ENCODE measurements around the gene TENM3.

TENM3 gene

DNA sequence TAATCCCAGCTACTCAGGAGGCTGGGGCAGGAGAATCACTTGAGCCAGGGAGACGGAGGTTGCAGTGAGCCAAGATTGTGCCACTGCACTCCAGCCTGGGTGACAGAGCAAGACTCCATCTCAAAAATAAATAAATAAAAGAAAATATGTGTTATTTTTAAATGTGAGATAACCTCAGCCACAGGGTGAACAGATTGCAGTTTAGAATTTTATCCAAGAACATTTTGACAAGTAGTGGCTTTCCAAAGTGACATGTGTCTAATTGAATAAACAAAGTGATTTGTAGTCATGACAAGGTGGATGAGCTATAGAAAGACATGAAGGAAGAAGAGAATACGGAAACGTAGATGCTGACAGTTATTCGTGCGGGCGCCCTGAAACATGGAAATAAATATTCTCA lies 497.9 kb downstream of the TENM3 start:
- no peak for DNase-seq (ENCODE audit: low read depth)

DNA sequence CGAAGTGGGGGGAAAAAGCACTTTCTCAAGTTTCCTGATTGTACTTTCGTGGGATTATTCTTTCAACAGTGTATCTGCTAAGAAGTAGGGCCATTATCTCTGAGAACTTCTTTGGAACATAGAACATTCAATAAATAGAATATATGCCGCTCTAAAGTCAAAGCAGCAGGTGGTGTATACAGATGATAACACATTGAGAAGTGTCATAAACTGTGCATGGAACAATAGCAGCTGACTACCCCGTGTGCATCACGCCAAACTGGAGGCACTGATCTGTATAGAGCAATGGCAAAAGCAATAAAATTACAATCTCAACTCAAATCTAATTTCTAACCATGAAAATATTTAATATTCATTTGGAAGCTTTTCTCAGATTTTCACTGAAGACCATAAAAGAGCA lies 498.7 kb downstream of the TENM3 start:
- DNase-seq (ENCODE audit: low read depth): no peak

DNA sequence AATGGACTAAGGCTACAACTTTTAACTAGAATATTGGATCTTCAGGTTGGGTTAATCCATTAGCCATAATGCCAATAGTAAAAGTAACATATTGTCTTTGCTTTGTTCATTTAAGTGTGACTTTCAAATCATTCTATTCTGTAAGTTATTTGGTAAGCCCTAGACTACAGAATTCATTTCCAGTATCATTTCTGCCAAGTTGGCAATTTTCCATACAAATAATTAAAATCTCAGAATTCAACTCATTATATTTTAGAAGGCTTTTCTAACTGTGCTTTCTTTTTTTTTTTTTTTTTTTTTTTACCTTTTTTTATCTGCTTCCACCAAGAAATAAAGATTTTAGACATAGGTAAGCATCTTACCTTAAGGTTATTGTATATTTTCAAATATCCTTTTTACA lies 500.6 kb downstream of the TENM3 start:
- no peak for DNase-seq (ENCODE audit: low read depth)

DNA sequence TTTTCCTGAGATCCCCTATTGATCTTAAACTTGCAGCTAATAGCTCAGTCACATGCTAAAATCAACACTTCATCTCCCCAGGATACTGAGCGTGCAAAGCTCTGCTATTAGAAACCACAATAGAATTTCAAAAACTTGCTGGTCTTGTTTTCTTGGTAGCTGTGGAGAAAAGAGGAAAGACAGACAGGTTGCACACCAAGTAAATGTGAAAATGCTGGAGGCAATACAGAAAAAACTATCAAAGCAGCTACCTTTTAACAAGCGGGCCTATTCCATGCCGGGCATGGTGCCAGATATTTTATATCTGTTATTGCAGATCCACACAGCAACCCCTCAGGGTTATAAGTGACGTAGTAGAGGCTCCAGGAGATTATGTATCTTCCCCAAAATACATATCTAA lies 502.0 kb downstream of the TENM3 start:
- no peak for DNase-seq (ENCODE audit: low read depth)

DNA sequence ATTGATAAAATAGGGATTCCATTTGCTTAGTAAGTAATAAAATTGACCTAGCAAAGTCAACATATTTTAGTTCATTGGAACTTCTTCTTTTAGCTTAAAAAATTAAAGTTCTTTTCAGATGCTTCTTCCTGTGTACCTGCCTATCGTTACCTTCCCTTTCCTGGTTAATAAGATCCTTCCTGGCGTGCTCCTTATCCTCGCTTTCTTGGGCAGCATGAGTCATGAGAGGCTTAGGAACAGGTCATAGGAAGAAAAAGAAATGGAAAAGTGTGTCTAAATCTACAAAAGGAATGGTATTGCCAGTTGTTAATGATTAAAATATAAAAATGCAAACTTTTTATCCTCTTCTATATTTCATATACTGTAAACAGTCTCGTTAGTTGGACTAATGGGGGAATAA lies 503.7 kb downstream of the TENM3 start:
- DNase-seq (ENCODE audit: low read depth): no peak

DNA sequence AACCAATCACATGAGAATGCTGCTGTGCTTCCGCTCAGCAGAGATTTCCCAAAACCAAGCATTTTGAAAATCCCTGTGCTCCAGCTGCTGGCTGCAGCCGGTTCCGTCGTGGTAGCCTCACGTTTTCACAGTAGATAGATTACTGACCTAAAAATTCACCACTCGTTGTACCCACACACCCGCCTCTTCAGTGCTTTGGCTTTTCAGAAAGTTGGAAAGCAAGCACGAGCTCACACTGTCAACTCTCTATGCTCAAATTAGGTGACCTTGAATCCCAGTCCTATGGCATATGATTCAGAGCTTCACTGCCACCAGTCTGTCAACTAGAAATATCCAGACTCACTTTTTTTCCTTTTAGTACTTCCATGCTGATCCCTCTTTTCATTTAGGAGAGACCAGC lies 505.1 kb downstream of the TENM3 start:
- no peak for DNase-seq (ENCODE audit: low read depth)

DNA sequence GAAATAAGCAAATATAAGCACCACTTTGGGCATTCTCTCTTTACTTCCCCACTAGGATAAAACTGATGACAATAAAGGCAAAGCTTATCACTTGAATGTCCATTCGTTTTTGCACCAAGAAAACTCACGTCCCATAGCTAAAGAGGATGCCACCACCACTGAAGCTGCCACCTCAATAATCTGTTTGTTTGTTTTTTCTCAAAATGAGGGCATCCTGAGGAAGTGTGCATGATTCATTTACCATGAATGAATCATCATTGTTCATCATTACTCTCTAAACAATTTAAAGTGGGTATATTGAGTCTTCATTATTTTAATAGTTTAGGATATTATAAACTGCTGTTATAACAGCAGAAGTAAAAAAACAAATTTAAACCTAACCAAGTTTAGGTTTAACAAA lies 505.7 kb downstream of the TENM3 start:
- DNase-seq (ENCODE audit: low read depth): no peak

DNA sequence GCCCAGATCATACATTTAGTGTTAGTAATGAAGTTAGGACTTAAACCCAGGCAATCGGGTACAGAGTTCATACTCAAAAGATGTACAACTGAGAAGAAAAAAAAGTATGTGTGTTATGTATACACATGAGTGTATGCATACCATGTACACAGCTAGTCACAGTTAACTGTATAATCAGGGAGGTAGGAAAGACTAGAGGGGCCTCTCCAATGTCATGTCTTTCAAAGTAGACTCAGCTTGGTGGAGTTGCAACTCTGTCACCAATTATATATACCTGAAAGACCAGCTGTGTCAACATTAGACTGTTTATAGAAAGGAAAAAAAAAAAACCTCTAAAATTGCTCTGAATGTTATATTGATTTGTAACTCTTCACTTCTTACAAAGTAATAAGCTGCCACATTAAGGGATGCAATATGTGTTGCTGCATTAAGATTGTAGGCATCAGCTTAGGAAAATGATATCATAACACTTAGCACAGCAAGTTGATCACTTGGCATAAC lies 506.5 kb downstream of the TENM3 start:
- DNase-seq (ENCODE audit: low read depth): peak; percentile 46

DNA sequence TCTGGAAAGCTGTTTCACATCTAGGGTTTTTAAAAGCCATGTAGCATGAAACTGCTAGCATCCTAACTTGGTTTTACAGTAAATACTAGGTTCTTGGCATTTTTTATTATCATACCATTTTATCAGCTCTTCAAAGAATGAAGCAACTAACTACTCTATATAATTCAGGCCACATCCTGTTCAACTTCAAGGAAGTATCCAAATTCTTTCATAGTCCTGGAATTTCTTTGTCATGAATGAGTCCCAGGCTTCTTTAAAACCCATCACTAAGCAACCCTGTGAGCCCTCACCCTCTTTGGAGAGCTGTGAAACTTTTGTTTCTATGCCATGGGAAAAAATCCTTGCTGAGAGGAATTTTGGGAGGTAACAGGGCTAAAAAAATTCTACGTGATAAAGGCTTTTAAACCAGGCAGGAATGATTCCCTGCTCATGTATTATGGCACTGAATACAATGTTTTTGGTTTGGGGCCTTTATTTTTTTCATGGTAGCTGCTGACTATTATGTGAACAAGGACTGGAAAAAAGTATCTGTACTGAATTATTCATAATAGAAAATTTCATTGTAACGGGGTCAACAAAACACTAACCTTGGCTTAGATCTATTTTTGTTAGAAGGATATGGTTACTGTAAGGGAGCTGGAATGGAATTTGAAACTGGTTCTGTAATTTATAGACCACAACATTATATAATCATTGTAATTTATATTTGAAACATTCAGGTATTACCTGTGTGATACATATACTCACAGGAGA lies 509.1 kb downstream of the TENM3 start:
- DNase-seq (ENCODE audit: low read depth): peak; percentile 52

DNA sequence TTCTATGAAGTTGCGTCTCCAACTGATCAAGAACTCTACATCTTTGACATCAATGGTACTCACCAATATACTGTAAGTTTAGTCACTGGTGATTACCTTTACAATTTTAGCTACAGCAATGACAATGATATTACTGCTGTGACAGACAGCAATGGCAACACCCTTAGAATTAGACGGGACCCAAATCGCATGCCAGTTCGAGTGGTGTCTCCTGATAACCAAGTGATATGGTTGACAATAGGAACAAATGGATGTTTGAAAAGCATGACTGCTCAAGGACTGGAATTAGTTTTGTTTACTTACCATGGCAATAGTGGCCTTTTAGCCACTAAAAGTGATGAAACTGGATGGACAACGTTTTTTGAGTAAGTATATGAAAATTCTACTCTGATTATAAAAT lies 511.7 kb downstream of the TENM3 start:
- no peak for DNase-seq (ENCODE audit: low read depth)

DNA sequence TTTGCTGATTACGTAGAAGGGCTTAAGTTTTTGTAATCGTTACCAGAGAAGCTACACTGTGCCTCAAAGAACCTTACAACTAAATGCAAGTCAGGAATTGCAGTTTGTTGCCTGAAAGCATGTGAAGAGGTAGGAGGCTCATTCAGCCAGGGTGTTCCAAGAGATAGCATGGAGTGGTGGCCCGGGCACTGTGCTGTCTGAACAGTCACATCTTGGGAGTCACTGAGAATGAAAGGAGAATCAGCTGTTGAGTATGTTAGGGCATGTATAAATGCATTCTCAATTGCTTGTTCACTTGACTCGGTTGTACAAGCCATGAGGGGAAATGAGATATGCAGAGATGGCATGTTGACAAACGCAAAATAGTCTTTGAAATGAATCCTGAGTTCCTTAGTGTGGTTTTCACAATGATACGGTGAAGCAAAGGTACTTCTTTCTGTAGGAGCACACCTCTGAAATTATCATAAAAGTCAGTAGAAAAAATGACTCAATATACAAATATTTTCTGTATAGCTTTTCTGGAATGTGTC lies 513.0 kb downstream of the TENM3 start:
- DNase-seq (ENCODE audit: low read depth): no peak

DNA sequence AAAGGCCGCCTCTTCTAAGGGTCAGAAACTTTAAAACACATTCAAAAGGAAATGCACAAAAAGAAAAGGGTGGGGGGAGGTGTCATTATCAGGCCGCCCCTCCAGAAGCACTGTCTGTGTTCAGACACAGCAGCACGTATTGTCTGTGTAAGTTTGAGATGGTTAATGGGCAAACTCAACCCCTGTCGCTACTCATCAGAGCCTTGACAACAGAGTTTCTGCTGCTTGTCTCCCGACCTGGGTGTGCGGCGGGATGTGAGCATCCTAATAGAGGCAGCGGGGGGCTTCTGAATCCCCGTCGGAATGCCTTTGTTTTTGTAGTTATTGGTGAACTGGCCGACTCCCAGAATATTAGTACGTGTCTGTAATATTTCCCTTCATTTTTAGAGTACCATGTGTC lies 515.1 kb downstream of the TENM3 start:
- DNase-seq (ENCODE audit: low read depth): no peak

DNA sequence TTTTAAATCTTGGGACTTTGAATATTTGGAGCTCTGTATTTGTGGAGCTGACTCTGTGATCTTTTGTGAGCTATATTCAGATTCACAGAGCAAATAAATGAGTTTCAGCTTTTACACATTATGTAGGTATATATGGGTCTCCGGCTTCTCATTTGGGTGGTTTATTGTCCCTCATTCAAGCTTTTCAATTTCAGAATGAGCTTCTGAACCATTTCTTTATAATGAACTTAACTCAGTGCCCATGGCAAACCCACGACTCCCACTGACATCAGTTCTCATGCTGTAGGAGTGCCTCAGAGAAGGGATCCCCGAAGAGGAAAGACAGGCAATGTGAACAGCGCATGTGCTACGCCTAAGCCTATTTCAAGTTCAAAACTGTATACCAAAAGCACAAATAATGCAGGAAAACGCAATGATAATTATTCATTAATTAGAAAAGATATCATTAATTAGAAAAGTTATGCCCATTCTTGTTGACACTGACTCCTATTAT lies 517.4 kb downstream of the TENM3 start:
- no peak for DNase-seq (ENCODE audit: low read depth)

DNA sequence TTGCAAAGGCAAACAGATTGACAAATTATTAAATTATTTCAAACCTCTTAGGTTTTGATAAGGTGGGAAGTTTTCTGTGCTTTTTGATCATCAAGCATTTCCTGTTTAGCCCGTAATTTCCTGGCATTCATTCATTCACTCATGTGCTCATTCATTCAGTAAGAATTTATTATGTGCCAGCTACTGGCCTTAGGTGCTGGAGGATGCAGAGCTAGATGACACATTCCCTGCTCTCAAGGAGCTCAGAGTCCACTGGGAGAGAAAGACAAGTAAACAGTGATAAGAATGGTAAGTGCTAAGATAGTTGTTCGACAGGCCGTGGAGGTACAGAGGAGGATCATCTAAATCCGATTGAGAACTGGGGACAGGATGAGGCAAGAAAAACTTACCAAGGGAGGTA lies 520.9 kb downstream of the TENM3 start:
- no peak for DNase-seq (ENCODE audit: low read depth)

DNA sequence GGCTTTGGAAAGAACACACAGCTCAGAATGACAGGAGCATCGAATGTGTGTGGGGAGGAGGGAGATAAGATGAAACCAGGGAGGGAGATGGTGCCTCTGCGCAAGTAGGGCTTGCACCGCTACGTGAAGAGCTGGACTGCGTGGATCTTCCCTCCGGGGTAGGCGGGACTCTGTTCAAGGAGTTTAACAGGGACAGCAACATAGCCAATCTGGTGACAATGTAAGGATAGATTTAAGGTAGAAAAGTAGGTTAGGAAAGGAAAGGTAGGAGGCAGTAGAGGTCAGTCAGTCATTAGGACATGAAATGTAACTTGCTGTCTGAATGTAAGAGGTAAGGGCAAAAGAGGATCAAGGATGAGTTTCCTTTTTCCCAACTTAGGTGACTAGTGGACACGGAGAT lies 521.4 kb downstream of the TENM3 start:
- no peak for DNase-seq (ENCODE audit: low read depth)

DNA sequence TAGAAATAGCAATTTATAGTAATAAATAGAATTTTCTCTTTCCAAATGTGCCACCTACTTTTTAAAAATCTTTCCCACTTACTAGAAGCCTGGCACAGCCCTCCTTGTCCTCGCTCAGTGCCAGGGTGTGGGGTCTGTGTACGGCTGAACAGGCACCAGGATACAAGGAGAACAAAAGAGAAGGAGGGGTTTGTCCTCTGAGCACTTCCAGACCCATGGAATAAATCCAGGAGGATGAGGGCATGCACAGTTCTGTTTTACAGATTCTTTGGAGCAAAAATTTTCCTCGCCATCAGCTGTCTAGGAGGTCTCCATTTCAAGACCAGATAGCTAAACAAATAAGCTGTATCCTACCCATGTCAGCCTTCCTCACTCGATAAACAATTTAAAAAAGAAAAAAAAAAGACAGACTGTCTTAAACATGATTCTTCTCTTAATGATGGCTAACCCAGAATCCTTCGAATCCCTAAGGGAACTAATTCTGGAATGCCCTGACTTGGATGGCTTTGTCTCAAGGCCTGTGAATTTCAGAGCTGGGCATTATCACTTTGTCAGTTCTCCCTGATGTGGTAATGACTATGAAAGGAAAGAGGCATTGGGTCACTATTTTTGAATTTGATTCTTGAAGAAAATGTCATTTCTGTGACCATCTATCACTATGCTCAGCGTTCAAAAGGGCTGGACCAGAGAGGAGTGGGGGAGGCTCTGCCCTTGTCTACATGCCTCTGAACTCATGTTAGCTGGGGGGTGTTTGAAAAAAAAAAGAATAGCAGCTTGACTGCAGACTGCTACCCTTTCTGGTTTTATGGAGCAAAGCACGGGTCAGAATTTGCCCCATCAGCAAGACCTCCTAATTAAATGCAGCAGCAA lies 523.0 kb downstream of the TENM3 start:
- no peak for DNase-seq (ENCODE audit: low read depth)

DNA sequence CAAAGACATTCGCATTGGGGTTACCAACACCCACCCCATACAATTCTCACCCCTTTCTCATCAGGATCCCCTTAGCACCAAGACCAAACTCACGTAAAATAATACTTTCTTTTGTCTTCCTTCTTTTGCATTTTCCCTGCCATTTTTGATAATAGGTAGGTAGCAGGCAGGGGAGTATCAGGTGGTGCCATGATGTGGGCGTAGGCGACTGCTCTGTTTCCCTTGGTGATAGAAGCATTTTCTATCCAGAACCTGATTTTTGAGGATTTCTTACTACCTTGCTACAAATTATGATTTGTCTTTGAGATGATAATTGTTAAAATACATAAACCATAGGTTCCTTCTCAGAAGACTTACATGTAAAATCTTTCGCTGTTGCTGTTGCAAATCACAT lies 523.7 kb downstream of the TENM3 start:
- DNase-seq (ENCODE audit: low read depth): no peak

DNA sequence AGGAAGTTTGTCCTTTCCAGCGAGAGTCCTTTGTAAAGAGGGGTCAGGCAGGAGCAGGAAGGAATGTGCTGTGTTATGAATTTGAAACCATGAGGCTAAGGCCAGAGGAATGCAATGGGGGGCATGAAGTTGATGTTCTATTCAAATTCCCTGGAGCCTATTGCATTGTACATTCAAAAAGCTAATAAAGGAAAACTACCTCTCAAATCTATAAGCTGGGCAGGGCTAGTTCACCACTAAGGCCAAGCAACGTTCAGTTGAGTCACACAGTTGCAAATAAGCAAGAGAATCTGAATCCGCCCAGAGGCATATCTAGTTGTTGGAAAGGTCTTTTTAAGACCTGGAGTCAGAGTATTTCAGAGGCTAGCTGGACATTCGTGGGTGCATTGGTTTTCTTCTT lies 525.6 kb downstream of the TENM3 start:
- DNase-seq (ENCODE audit: low read depth): no peak

DNA sequence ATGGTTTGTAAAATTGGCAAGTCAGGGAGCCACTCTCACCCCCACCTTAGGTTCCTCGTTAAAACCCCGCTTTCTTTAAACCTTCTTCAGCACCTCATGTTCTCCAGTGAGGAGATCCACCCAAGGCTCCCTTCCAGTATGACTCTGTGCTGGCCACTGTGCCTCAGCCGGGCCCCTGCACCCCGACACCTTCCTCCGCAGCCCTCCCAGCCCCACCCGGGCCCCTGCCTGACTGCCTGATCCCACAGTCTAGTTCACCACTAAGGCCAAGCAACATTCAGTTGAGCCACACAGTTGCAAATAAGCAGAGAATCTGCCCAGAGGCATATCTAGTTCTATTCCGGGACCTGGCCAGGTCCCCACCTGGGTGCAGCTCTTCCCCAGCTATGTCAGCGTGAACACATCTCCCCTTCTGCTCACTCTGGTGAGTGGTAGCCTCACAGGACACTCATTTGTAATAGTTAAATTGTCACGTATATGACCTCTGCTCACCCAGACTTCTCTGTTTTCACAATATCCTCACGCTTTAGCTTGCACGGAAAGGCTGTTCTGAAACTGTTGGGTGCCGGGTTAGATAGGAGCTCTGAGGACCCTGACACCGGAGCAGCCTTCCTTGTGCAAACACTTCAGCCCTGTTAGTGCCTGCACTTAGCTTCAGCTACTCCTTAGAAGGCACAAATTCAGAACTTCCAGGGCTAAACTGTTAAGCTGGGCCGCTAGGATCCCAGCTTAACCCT lies 527.2 kb downstream of the TENM3 start:
- DNase-seq (ENCODE audit: low read depth): no peak

DNA sequence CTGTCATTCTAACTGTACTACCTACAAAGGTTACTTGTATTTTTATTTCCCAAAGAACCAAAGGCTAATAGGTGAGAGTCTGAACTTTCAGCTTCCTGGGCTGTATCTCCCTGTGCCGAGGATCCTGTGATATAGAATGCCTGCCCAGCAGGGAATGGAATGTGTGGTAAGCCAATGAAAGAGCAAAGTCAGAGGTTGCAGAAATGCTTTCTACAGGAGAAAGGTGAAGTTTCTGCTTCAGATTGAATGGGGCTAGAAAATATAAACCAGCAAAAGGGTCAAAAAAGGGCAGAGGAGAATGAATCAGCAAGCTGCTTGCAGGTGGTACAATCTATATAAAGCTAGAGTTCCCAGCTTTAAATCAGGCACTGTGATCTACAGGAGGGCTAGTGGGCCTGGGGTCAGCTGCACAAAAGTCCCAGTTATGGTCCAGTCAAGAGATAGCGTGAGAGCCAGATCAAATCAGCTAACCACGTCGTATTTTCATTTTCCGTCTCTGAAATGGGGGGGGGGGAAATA lies 527.9 kb downstream of the TENM3 start:
- no peak for DNase-seq (ENCODE audit: low read depth)

DNA sequence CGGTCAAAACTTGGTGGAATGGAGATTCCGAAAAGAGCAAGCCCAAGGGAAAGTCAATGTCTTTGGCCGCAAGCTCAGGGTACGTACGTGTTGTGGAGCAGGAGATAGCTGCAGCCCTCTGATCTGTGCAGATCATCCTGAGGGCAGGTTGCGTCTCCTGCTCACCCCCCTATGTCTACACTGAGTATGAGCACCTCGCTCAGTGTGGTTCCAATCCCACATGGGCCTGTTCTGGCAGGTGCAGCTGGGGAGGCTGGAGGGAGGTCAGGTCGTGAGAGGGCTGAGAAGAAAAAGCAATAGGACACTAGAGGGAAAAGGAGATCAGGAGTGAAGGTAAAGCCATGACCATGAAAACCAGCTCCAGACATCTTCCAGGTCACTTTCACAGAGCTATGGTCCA lies 531.9 kb downstream of the TENM3 start:
- no peak for DNase-seq (ENCODE audit: low read depth)

Measured in fibroblast of gingiva (primary cell).